GM19324 (cell line): ENCODE measurements around the gene PITRM1.
"Not testable (repeated sequence)": the region's sequence is repeated elsewhere in the genome, so short reads cannot be mapped to it uniquely, and the experiment has no call there.

Experiments
- ATAC-seq: cut with Tn5 transposase; IDR thresholded peaks from one replicate; pipeline ENCODE4 v1.9.1; 2021; ENCODE audit warnings: mild to moderate bottlenecking, moderate library complexity; ENCODE audit not compliant: unreplicated experiment, low FRiP score

Gene PITRM1

DNA sequence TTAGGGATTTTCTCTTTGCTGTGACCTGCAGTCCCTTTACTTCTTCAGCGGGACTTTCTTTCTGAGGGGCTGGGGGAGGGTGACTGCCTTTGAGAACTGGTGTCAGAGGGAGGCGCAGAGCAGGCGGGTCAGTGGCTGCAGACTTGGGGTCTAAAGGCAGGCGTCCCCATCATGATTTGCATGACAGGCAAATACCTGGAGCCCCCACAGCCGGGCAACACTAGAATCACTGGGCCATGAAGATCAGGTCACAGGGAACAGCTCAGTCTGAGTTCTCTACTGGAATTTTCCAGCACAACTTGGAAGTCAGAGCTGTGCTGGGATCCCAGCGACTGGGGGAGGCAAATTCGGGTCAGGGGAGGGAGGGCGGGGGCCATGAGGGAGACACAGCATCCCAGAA lies 29.2 kb upstream of the PITRM1 start:
- ATAC-seq = no peak

DNA sequence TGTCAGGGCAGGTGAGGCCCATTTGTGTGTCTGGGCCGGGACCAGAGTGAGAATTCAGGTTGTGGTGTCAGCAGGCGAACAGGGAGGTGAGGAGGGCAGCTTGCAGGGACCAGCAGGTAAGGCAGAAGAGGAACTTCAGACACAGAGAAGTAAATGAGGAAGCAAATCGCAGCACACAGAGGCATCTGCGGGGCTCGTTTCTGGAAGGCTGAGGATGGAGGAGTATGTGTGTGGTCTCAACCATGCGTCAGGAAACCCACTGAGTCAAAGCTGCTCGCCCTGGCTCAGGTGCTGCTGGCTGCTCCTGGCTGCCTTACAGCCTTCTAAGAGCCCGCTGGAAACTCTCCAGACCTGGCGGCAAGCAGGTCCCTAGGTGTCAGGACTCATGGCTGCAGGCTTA lies 26.9 kb upstream of the PITRM1 start:
- no peak for ATAC-seq

DNA sequence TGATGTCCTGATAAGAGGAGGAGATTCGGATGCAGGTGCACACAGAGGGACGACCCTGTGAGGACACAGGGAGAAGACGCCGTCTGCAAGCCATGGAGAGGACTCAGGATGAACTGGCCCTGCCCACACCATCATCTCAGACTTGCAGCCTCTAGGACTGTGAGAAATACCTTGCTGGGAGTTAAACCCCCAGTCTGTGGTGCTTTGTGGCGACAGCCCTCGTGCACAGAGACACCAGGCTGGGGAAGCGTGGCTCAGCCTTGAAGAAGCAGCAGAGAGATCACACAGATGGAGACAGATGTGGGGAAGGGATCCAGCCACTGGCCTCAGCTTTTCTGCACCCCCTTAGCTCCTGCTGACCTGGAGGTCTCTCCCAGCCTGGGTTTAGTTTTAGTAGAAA lies 26.3 kb upstream of the PITRM1 start:
- ATAC-seq = no peak

DNA sequence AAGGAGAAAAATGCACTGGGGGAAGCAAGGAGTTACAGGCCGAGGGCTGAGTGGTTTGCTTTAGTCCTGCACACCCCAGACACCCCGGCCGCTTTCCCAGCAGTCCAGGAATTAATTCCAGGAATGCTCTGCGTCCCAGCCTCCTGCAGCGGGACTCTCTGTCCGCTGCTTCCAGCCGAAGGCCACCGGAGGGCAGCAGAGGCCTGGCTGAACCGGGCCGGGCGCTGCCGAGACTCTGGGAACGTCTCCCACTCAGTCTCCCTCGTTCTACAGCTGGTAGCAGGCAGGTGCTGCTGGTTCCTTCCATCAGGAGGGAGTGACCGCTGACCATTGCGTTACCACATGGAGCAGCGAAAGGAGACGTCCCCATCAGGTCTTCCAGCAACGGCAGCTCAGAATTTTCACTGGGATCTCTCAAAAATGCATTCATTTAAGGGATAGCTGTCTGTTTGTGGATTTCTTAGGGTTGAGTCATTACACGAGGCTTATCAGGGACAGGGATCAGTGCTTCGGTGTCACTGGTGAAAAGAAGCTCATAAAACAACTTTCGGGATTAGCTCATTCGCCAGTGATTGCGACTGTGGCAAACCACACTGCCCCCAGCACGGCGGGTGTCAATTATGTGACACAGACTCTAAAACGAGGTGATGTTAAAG lies 24.9 kb upstream of the PITRM1 start:
- ATAC-seq = peak; percentile 46

DNA sequence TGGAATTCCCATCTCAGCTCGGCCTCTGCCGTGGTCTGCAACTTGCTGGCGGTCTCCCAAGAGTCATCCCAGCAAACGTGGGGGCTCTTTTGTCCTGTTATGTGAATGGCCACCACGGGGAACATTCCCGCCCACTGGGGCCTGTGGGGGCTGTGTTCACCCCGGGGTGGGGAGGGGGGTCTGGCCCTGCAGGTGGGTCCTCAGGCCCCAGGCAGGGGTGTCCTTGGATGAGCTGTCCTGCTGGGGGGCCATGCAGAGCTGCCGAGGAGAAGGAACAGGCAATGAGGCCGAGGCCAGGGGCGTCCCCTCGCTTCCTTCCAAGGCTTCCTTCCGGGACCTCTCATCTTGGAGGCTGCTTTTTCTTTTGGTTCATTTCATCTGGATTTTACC lies 24.4 kb upstream of the PITRM1 start:
- ATAC-seq = no peak

DNA sequence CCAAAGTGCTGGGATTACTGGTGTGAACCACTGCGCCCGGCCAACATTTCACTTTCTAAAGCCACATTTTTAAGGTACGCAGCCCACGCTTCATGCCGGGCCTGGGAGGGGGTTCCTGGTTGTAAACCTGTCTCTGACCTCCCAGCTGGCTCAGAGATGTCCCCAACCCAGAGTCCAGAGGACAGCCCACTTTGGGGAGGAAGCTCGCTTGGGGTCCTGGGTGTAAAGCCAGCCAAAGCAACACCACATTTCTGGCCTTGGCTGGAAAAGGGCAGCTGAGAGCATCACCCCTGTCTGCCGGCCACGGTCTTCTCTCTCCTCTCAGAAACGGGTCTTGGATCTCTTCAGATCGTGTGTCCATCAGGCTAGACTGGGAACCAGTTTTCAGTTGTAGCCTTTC lies 23.9 kb upstream of the PITRM1 start:
- ATAC-seq = no peak

DNA sequence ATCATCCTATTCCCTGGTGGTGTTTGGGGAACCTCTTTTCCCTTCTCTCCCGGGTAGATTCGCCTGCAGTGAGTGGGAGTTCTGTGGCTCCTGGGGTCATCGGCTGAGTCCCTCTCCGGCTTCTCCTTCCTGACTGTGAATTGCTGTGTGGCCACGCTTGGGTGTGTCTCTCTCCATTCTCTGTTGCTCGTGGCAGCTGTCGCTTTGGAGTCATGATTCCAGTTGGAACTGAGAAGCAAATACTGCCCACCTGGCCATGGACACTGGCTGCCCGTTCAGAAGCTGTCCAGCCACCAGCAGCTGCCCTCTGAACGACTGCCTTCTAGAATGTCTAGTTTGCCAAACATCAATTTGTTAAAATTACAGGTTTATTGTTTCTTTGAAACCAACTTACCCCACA lies 23.1 kb upstream of the PITRM1 start:
- ATAC-seq = no peak

DNA sequence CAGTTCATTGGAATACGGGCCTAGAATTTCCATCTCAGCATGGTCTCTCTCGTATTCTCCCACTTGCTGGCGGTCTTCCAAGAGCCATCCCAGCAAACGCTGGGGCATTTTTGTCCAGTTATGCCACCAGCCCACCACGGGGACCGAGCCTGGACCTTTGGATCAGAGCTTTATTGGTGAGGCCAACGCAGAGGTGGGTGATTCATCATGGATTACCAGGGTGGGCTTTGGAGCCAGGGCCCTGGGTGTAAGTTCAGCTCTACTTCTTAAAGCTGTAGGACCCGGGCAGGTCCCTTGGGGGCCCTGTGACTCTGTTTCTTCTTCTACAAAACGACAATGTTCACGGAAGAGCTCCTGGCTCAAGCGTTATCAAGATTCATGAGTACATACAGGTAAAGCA lies 22.7 kb upstream of the PITRM1 start:
- no peak for ATAC-seq

DNA sequence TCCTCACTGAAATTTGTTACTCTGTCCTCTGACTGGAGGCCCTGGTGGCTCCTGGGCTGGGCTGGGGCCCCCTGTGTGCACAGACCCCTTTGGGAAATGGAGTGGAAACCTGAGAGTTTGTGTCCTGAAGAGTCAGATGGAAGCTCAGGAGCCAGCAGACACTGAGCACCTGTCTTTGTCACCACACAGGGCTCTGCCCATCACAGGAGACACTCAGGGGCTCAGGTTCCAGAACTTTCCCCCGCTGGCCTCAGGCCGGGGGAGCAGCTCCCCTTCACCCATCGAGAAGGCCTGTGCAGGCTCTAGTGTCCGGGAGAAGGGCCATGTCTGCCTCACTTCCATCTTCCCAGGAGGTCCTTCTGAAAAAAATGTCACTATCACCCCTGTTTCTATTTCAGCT lies 22.3 kb upstream of the PITRM1 start:
- no peak for ATAC-seq

DNA sequence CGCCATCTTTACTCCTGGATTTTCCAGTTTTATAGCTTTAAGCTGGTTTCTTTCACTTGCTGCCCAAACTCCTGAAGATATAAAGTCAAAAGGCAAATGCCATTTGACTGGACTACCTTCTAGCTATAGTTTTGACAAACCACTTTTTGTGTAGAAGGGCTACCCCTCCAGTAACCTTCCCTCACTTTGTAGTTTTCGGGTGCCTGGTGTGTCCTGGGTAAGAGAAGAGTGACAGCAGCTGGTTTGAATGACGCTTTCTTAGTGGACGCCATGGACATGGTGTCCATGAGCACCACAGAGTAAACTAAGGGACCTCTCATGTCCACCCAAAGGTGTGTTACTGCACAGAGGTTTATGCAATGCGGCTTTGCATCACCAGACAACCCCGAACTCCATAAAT lies 21.2 kb upstream of the PITRM1 start:
- ATAC-seq = no peak

DNA sequence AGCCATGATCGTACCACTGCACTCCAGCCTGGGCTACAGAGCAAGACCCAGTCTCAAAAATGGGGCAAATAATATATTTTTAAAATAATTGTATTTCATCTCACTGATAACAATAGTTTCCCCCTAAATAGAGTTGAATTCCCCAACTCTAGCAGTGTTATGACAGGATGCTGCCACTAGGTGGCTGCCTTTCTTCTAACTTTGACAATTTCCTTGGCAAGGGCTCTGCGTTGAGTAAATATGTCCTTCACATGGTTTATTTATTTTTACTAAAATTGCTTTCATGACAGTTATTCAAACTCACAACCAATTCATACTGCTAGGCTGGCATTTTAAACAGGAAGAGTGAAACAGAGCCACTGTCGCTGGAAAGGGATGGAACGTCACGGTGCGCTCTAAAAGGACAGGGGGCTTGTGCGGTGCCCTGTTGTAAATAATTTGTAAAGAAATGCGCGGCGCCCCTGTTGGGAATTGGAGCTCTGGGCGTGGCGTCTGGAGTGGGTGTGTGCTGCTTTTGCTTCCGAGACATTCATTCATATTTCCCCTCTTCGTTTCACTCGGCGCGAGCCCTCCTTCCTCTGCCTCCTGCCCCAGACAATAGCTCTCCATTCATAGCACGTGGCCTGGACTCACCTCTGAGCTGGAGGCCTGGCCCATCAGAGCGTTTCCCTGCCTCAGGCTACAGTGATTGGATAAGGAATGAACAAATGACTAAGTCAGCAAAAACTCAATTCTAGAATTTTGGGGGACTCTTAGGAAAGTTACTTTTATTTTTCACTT lies 20.5 kb upstream of the PITRM1 start:
- no peak for ATAC-seq

DNA sequence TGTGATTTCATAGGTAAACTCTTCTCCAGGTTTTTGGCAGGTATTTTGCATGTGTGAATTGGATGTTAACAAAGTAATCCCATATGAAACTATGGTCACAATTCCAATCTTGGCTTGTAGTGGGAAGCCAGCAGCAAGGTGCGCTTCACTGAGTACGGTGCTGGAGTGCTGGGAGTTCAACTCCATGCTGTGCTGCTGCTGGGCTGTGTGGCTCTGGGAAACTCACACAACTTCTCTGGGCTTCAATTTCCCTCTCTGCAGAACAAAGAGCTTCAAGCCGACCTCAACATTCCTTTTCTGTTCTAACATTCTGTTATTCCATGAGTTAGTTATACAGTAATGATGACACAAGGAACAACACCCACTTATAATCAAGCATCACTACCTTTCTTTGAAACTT lies 18.2 kb upstream of the PITRM1 start:
- ATAC-seq = no peak

DNA sequence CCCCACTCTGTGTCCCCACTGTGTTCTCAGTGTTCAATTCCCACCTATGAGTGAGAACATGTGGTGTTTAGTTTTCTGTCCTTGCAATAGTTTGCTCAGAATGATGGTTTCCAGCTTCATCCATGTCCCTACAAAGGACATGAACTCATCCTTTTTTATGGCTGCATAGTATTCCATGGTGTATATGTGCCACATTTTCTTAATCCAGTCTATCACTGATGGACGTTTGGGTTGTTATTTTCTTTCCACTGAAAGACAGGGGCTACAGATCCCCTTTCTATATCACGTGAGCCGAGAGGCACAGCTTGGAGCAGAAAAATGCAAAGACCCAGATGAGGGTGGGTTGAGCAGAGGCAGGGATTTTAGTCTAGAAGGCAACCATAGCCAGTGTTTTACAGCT lies 14.6 kb upstream of the PITRM1 start:
- ATAC-seq = not testable (repeated sequence)

DNA sequence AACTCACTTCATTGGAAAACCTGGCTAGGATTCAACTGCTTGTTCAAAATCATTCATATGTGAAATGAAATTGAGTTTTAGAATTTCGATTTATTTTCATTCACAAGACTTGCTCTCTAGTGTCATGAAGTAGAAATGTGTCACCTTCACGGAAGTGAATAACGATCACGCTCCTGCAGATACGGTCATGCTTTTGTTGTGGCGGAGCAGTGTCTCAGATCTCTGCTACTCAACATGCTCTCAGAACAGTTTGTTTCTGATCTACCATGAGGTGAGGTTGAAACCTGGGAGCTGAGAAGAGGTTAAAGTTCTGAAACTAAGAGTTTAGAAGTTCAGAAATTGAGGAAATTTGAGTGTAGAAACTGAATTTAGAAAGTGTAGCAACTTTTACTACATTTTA lies 13.8 kb upstream of the PITRM1 start:
- no peak for ATAC-seq

DNA sequence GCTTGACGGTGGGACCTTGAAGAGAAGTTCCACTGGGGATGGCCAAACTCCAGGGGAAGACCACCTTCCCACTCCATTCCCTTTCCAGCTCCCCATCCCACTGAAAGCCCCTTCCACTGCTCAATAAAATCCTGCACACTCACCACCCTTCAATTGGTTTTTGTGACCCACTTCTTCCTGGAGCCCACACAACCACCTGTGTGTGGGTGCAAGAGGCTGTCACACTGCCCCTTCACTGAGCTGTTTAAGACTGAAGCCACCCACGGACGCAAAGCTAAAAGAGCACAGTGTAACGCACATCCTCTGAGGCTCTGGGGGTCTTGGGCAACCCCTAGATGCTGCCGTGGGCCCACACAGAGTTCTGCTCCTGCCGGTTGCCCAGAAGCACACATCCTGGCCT lies 12.8 kb upstream of the PITRM1 start:
- ATAC-seq = no peak

DNA sequence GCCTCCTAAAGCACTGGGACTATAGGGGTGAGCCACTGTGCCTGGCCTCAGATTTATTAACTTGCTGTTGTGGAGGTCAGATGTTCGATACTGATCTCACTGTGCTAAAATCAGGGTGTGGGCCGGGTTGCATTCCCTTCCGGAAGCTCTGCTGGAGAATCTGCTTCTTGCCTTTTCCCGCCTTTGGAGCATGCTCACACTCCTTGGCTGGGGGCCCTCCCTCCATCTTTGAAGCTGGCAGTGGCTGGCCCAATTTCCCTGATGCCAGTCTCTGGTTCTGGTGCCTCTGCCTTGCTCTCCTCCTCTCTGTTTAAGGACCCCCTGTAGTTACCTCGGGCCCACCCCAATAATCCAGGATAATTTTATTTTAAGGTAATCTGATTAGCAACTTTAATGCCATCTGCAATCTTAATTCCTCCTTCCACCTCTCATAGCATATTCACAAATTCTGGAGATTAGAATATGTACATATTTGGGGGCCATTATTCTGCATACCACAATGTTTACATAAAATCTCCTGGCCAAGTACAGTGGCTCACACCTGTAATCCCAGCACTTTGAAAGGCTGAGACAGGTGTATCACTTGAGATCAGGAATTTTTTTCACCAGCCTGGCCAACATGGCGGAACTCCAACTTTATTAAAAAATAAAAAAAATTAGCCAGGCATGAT lies 7.9 kb upstream of the PITRM1 start:
- no peak for ATAC-seq

DNA sequence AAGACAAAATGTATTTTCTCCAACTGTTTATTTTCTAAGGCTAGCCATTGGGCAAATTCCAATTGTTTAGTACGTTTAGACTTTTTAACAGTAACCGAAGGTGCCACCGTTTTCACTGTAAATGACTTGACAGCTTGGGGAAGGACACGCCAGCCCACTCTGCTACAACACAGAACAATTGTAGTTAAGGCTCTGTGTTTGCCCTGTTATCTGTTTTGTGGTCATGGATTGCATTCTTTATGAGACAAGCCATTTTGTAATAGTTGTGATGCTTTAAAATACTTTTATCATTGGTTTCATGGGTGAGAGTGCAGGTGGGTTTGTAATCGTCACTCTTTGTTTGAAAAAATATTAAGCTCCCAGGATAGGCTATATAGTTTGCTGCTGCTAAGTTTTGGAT lies 6.6 kb upstream of the PITRM1 start:
- no peak for ATAC-seq

DNA sequence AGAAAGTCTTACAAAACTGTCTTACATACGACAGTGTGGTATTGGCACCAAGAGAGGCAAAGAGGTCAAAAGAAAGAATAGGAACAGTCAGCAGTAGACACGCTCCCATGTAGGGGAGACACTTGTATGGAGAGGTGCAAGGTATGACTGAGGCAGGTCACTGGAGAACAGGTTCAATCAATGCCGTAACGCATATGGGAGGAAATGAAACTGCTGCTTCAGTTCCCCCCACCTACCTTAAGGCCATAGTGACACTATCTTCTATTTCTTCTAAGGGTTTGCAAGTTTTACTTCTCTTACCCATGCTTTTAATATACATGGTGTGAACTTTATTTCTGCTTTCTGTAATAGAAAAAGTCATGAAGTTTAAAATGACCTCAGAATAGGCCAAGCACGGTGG lies 5.5 kb upstream of the PITRM1 start:
- ATAC-seq = no peak

DNA sequence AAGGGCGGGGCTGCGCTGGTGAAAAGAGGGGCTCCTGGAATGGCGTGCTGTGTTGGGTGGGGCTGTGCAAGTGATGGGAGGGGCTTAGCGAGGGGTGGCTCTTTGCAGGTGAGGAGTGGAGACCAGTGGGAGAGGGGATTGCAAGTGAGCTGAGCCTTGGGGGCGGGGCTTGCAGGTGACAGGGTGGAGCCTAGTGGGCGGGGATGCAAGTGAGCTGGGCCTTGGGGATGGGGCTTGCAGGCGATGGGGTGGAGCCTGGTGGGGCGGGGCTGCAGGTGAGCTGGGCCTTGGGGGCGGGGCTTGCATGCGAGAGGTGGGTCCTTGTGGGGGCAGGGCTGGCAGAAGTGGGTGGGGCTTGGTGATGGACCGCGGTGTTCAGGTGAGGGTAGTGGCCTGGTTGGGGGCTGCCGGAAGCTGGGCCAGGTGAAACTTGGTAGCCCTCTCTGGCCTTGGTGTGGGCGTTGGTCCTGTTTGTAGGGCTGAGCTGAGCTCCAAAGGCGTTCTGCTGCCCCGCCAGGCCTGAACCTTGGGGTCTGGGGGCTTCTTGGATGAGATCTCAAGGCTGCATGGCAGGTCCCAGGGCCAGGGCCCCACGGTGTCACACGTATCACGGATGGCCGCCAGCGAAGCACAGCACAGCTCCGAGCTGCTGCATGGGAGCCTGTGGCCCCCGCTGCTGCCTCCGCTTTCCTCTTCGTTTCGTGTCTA lies 743 bp upstream of the PITRM1 start:
- peak; percentile 18 for ATAC-seq

DNA sequence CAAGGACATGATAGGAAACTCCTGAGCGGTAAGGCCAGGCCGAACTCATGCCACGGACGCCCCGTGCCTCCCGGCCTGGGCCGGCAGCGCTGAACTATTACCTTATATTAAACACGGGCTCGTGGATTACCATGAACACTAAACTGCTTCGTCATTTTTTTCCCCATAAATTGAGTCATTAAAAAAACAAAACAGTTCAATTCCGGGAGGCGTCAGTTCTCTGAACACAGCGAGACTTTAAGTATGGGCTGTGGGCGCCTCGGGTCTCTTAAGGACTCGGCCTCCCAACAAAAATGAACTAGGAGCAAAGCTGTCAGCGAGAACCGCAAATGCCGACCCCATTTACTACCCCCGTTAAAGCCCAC lies 519 bp downstream of the PITRM1 start:
- no peak for ATAC-seq

DNA sequence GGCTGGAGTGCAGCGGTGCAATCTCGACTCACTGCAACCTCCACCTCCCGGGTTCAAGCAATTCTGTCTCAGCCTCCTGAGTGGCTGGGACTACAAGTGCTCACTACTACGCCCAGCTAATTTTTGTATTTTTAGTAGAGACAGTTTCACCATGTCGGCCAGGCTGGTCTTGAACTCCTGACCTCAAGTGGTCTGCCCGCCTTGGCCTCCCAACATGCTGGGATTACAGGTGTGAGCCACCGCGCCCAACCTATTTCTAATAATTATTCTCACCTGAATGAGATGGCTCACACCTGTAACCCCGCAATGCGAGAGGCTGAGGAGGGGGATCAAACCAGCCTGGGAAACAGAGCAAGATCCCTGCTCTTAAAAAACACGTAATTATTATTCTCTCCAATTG lies 1.1 kb downstream of the PITRM1 start:
- ATAC-seq = not testable (repeated sequence)
